H9 (cell line): Measurements from ENCODE around the gene PGM3. TPM values are rescaled to one million over a fixed set of nuclear protein-coding genes. Genes with fewer than 3 reads are reported as not detected.

Experiments
- DNase-seq: peaks from one replicate; pipeline ENCODE4 v3.0.0-alpha.2; 2017
- H2AFZ ChIP-seq: one replicate; pipeline ENCODE4 v1.6.1; 2013; ENCODE audit warnings: mild to moderate bottlenecking, low read length, control low read depth, moderate library complexity
- H2AK5ac ChIP-seq: 2 replicates; pipeline ENCODE4 v1.6.1; 2013; ENCODE audit warnings: low read length, control low read depth, mixed read lengths; ENCODE audit not compliant: insufficient read length
- H2BK120ac ChIP-seq: one replicate; pipeline ENCODE4 v1.6.1; 2013; ENCODE audit warnings: low read depth, mild to moderate bottlenecking, low read length, control low read depth, inconsistent platforms; ENCODE audit not compliant: poor library complexity, severe bottlenecking
- H2BK12ac ChIP-seq: 2 replicates; pipeline ENCODE4 v1.6.1; 2013; ENCODE audit warnings: low read length, control low read depth, mixed read lengths, low read depth; ENCODE audit not compliant: insufficient read length
- H2BK15ac ChIP-seq: 2 replicates; pipeline ENCODE4 v1.6.1; 2013; ENCODE audit warnings: low read depth, low read length, control low read depth
- H2BK20ac ChIP-seq: one replicate; pipeline ENCODE4 v1.6.1; 2013; ENCODE audit warnings: low read depth, mild to moderate bottlenecking, low read length, control low read depth, inconsistent platforms; ENCODE audit not compliant: poor library complexity, severe bottlenecking
- H2BK5ac ChIP-seq: 2 replicates; pipeline ENCODE4 v1.6.1; 2013; ENCODE audit warnings: low read length, control low read depth, mixed read lengths; ENCODE audit not compliant: insufficient read length
- H3K14ac ChIP-seq: 2 replicates; pipeline ENCODE4 v1.6.1; 2013; ENCODE audit warnings: low read length, control low read depth; ENCODE audit not compliant: insufficient read depth
- H3K18ac ChIP-seq: 2 replicates; pipeline ENCODE4 v1.6.1; 2013; ENCODE audit warnings: low read depth, mild to moderate bottlenecking, mixed read lengths, low read length, control low read depth; ENCODE audit not compliant: insufficient read length
- H3K23ac ChIP-seq: 2 replicates; pipeline ENCODE4 v1.6.1; 2013; ENCODE audit warnings: low read length, control low read depth, mixed read lengths, low read depth; ENCODE audit not compliant: insufficient read length
- H3K23me2 ChIP-seq: 2 replicates; pipeline ENCODE4 v1.6.1; 2013; ENCODE audit warnings: low read depth, mild to moderate bottlenecking, mixed read lengths, low read length, control low read depth; ENCODE audit not compliant: insufficient read length, poor library complexity, severe bottlenecking
- H3K27ac ChIP-seq: 2 replicates; pipeline ENCODE4 v1.5.1; 2013; ENCODE audit warnings: low read length, control low read depth, mixed read lengths, low read depth; ENCODE audit not compliant: insufficient read length
- H3K27me3 ChIP-seq: 2 replicates; pipeline ENCODE4 v1.6.1; 2013; ENCODE audit warnings: low read length, control low read depth, inconsistent platforms; ENCODE audit not compliant: insufficient read depth
- H3K4ac ChIP-seq: 2 replicates; pipeline ENCODE4 v1.6.1; 2013; ENCODE audit warnings: low read depth, mild to moderate bottlenecking, control low read depth, inconsistent platforms, low read length, moderate library complexity
- H3K4me1 ChIP-seq: 2 replicates; pipeline ENCODE4 v1.6.1; 2013; ENCODE audit warnings: low read length, control low read depth, inconsistent platforms; ENCODE audit not compliant: insufficient read depth
- H3K4me2 ChIP-seq: 2 replicates; pipeline ENCODE4 v1.6.1; 2013; ENCODE audit warnings: low read length, control low read depth, mixed read lengths; ENCODE audit not compliant: insufficient read length, insufficient read depth
- H3K56ac ChIP-seq: 2 replicates; pipeline ENCODE4 v1.6.1; 2013; ENCODE audit warnings: low read depth, mild to moderate bottlenecking, mixed read lengths, low read length, control low read depth; ENCODE audit not compliant: insufficient read length
- H3K79me1 ChIP-seq: 2 replicates; pipeline ENCODE4 v1.6.1; 2013; ENCODE audit warnings: low read depth, mild to moderate bottlenecking, moderate library complexity, low read length, control low read depth, inconsistent platforms; ENCODE audit not compliant: insufficient read depth, poor library complexity, severe bottlenecking
- H3K79me2 ChIP-seq: 2 replicates; pipeline ENCODE4 v1.6.1; 2013; ENCODE audit warnings: low read length, control low read depth, inconsistent platforms; ENCODE audit not compliant: insufficient read depth
- H3K9ac ChIP-seq: 2 replicates; pipeline ENCODE4 v1.6.1; 2013; ENCODE audit warnings: low read length, control low read depth, mixed read lengths; ENCODE audit not compliant: insufficient read length; ENCODE audit errors: extremely low read depth
- H3K9me3 ChIP-seq: one replicate; pipeline ENCODE4 v1.6.1; 2013; ENCODE audit warnings: low read depth, low read length, inconsistent platforms; ENCODE audit not compliant: control insufficient read depth
- H3T11ph ChIP-seq: one replicate; pipeline ENCODE4 v1.6.1; 2013; ENCODE audit warnings: mild to moderate bottlenecking, low read length, control low read depth, inconsistent platforms
- H4K20me1 ChIP-seq: one replicate; pipeline ENCODE4 v1.6.1; 2013; ENCODE audit not compliant: control insufficient read depth, insufficient read length, insufficient read depth
- H4K5ac ChIP-seq: 2 replicates; pipeline ENCODE4 v1.6.1; 2013; ENCODE audit warnings: low read depth, mild to moderate bottlenecking, mixed read lengths, low read length, control low read depth; ENCODE audit not compliant: insufficient read length
- H4K8ac ChIP-seq: replicated peaks from 2 replicates; pipeline ENCODE4 v1.6.1; 2013; ENCODE audit warnings: low read length, control low read depth, mixed read lengths, low read depth; ENCODE audit not compliant: insufficient read length
- H4K91ac ChIP-seq: 2 replicates; pipeline ENCODE4 v1.6.1; 2013; ENCODE audit warnings: low read depth, mild to moderate bottlenecking, moderate library complexity, mixed read lengths, low read length, control low read depth; ENCODE audit not compliant: insufficient read length
- H3K27ac Mint-ChIP-seq, 3 experiments: 2 replicates in 2 of 3; 3 replicates in 1 of 3; pipeline ENCODE4 v1.8.0; 2020 to 2021; ENCODE audit warnings: mixed read lengths in 3 of 3, mild to moderate bottlenecking in 1 of 3, moderate library complexity in 1 of 3
- H3K27me3 Mint-ChIP-seq: 2 replicates; pipeline ENCODE4 v1.8.0; 2021; ENCODE audit warnings: low read depth, mild to moderate bottlenecking, moderate library complexity, mixed read lengths
- H3K36me3 Mint-ChIP-seq, 3 experiments: 2 replicates in 2 of 3; 3 replicates in 1 of 3; pipeline ENCODE4 v1.8.0; 2020 to 2021; ENCODE audit warnings: low read depth in 3 of 3, mixed read lengths in 3 of 3; ENCODE audit not compliant: insufficient read depth in 1 of 3
- H3K4me1 Mint-ChIP-seq, 2 experiments: 2 replicates each; pipeline ENCODE4 v1.8.0; 2020; ENCODE audit warnings: mixed read lengths in 2 of 2
- H3K4me3 Mint-ChIP-seq, 2 experiments: 2 replicates in 1 of 2; 3 replicates in 1 of 2; pipeline ENCODE4 v1.8.0; 2020 to 2021; ENCODE audit warnings: mild to moderate bottlenecking in 2 of 2, mixed read lengths in 2 of 2, moderate library complexity in 1 of 2
- H3K9me3 Mint-ChIP-seq, 2 experiments: 2 replicates in 1 of 2; 3 replicates in 1 of 2; pipeline ENCODE4 v1.8.0; 2020; ENCODE audit warnings: mild to moderate bottlenecking in 2 of 2, mixed read lengths in 2 of 2, moderate library complexity in 1 of 2
- CTCF ChIP-seq: fragments of 200-600 bp; sonication (generic); conservative IDR thresholded peaks from 3 replicates; pipeline ENCODE4 v1.8.0; 2021; ENCODE audit warnings: antibody characterized with exemption, mild to moderate bottlenecking
- WGBS: extraction: QIAGEN DNeasy Blood & Tissue Kit; methylation state at CpG from one replicate; pipeline ENCODE4 v1.1.7; 2013; ENCODE audit warnings: missing lambda C conversion rate, low lambda C conversion rate, mixed read lengths; ENCODE audit not compliant: insufficient read length; ENCODE audit errors: extremely low coverage; 5-methylcytosine and 5-hydroxymethylcytosine counted together
- total RNA-seq: library from RNA; stranded (reverse); gene quantifications from 2 replicates; pipeline ENCODE4 v1.2.1, GENCODE V29; 2021

The PGM3 gene
- total RNA-seq, 1 experiment from 2014 or later: 69.3 TPM

- Histone ChIP-seq H3K4me2 (no peak overlapping the region), H3K27me3 (no peaks in the 10 kb centered on the region), H2BK5ac (no peak overlapping the region), H4K20me1 (no peaks in the 10 kb centered on the region), H2BK15ac (no peak overlapping the region), H4K5ac (no peak overlapping the region), H3K18ac (no peak overlapping the region), H2BK120ac (no peak overlapping the region), H4K8ac (no peak overlapping the region), H3K23me2 (no peaks in the 10 kb centered on the region), H3K79me1 (no peaks in the 10 kb centered on the region), H3T11ph (no peak overlapping the region), H3K9ac (no peak overlapping the region), H3K14ac (no peak overlapping the region), H3K79me2 (no peaks in the 10 kb centered on the region), H2AFZ (no peak overlapping the region), H2AK5ac (no peak overlapping the region), H4K91ac (no peak overlapping the region), H3K23ac (no peak overlapping the region), H3K4me1 (no peaks in the 10 kb centered on the region), H2BK12ac (no peak overlapping the region), H3K9me3 (no peaks in the 10 kb centered on the region), H3K56ac (no peak overlapping the region), H2BK20ac (no peak overlapping the region), H3K27ac (no peak overlapping the region), H3K4ac (no peak overlapping the region)
- no peaks in the 10 kb centered on the region for H3K9me3 Mint-ChIP-seq
- no peak for DNase-seq
- no peak for TF ChIP-seq CTCF
- no CpG with 5 or more reads among the region's 1 CpG for WGBS
- H3K27ac Mint-ChIP-seq: no peak overlapping the region
- no peaks in the 10 kb centered on the region for H3K27me3 Mint-ChIP-seq
- no peaks in the 10 kb centered on the region for H3K4me1 Mint-ChIP-seq
- no peaks in the 10 kb centered on the region for H3K36me3 Mint-ChIP-seq
- H3K4me3 Mint-ChIP-seq: no peak overlapping the region
These were observed 33.5 kb upstream of the PGM3 start for GRCh38 chr6:83226517-83226916.
